ENCODE results near the gene IL10RA.
A peak's percentile ranks its signal among the peaks of the same experiment; 100 is the strongest.

Gene IL10RA

GRCh38 chr11:117962826-117963225, 23.4 kb upstream of the IL10RA start:
- DNase-seq (ENCODE audit: low read depth) = no peak
- no peak overlapping the region for H3K4me3 ChIP-seq (ENCODE audit: low read depth, low read length)
- no peak for TF ChIP-seq CTCF (IDR thresholded peaks at IDR 0.05; ENCODE audit: control insufficient read depth, extremely low read depth, insufficient read depth)

GRCh38 chr11:117966908-117967307, 19.3 kb upstream of the IL10RA start:
- DNase-seq (ENCODE audit: low read depth) = no peak
- H3K4me3 ChIP-seq (ENCODE audit: low read depth, low read length) = no peak overlapping the region
- TF ChIP-seq CTCF (IDR thresholded peaks at IDR 0.05; ENCODE audit: control insufficient read depth, extremely low read depth, insufficient read depth) = no peak

GRCh38 chr11:117969160-117969991, 16.8 kb upstream of the IL10RA start:
- no peak overlapping the region for H3K4me3 ChIP-seq (ENCODE audit: low read depth, low read length)
- no peak for DNase-seq (ENCODE audit: low read depth)
- no peak for TF ChIP-seq CTCF (IDR thresholded peaks at IDR 0.05; ENCODE audit: control insufficient read depth, extremely low read depth, insufficient read depth)

GRCh38 chr11:117970400-117971024, 15.7 kb upstream of the IL10RA start:
- DNase-seq (ENCODE audit: low read depth) = no peak
- no peak for TF ChIP-seq CTCF (IDR thresholded peaks at IDR 0.05; ENCODE audit: control insufficient read depth, extremely low read depth, insufficient read depth)
- H3K4me3 ChIP-seq (ENCODE audit: low read depth, low read length) = no peak overlapping the region

- H3K4me3 ChIP-seq (ENCODE audit: low read depth, low read length) = no peak overlapping the region
- DNase-seq (ENCODE audit: low read depth) = no peak
- no peak for TF ChIP-seq CTCF (IDR thresholded peaks at IDR 0.05; ENCODE audit: control insufficient read depth, extremely low read depth, insufficient read depth)
Measured at GRCh38 chr11:117972044-117972443, 14.2 kb upstream of the IL10RA start.

- H3K4me3 ChIP-seq (ENCODE audit: low read depth, low read length) = no peak overlapping the region
- TF ChIP-seq CTCF (IDR thresholded peaks at IDR 0.05; ENCODE audit: control insufficient read depth, extremely low read depth, insufficient read depth) = 0 out of 2 replicates have a peak, but pooled peaks have one; percentile 8
- peak; percentile 81 for DNase-seq (ENCODE audit: low read depth)
Measured at GRCh38 chr11:117972629-117973502, 13.3 kb upstream of the IL10RA start.
